H1 (cell line): Measurements from ENCODE around the gene PPP2R3A. TPM values are rescaled to one million over a fixed set of nuclear protein-coding genes. Genes with fewer than 3 reads are reported as not detected.

Experiments used
- CTCF ChIA-PET: fragments of 300-600 bp; sonication (Branson Sonifier 250); formaldehyde crosslinking; loops from one replicate; lab custom pipeline; 2021; ENCODE audit not compliant: partially characterized antibody; lab: Charles Lee
- POLR2A ChIA-PET: fragments of 300-600 bp; sonication (Branson Sonifier 250); formaldehyde crosslinking; loops from one replicate; lab custom pipeline; 2021; ENCODE audit warnings: inconsistent platforms; ENCODE audit not compliant: partially characterized antibody; lab: Charles Lee
- DNase-seq, 2 experiments: peaks; one replicate each; pipeline versions ENCODE4 v3.0.0 to v3.0.0-alpha.2; 2010 to 2022; ENCODE audit warnings: low spot score in 2 of 2, low read depth in 1 of 2, mixed read lengths in 1 of 2
- FAIRE-seq: peaks from 2 replicates; lab custom pipeline; 2011; peaks lifted over from hg19 to GRCh38; lab: Jason Lieb, UNC
- H2AFZ ChIP-seq: 2 replicates; pipeline ENCODE4 v1.8.1; 2012; ENCODE audit warnings: low read length, inconsistent platforms
- H2AK5ac ChIP-seq: 2 replicates; pipeline ENCODE4 v1.6.1; 2013; ENCODE audit warnings: low read depth, low read length
- H2BK120ac ChIP-seq: replicated peaks from 2 replicates; pipeline ENCODE3; 2013; ENCODE audit warnings: low read depth, low read length, inconsistent platforms
- H2BK12ac ChIP-seq: 2 replicates; pipeline ENCODE4 v1.6.1; 2013; ENCODE audit warnings: low read depth, low read length
- H2BK15ac ChIP-seq: 2 replicates; pipeline ENCODE4 v1.6.1; 2013; ENCODE audit warnings: low read length
- H2BK20ac ChIP-seq: 2 replicates; pipeline ENCODE4 v1.6.1; 2013; ENCODE audit warnings: low read length
- H2BK5ac ChIP-seq: 2 replicates; pipeline ENCODE4 v1.6.1; 2013; ENCODE audit warnings: low read depth, low read length
- H3K14ac ChIP-seq: 2 replicates; pipeline ENCODE4 v1.6.1; 2013; ENCODE audit warnings: inconsistent platforms; ENCODE audit not compliant: insufficient read length
- H3K18ac ChIP-seq: 2 replicates; pipeline ENCODE4 v1.6.1; 2013; ENCODE audit warnings: low read length; ENCODE audit errors: extremely low read depth
- H3K23ac ChIP-seq: 2 replicates; pipeline ENCODE4 v1.6.1; 2013; ENCODE audit warnings: inconsistent platforms; ENCODE audit not compliant: insufficient read length
- H3K23me2 ChIP-seq: 2 replicates; pipeline ENCODE4 v1.6.1; 2013; ENCODE audit warnings: low read depth, low read length
- H3K27ac ChIP-seq: 2 replicates; pipeline ENCODE4 v1.6.1; 2011; ENCODE audit warnings: low read depth, low read length, inconsistent platforms
- H3K27me3 ChIP-seq, 4 experiments: replicated peaks in 1 of 4; 1 replicate in 1 of 4; 2 replicates in 3 of 4; pipeline versions ENCODE4 v1.6.1 to v1.8.1; 2011 to 2013; ENCODE audit warnings: low read length in 3 of 4, mild to moderate bottlenecking in 3 of 4, inconsistent platforms in 2 of 4, mixed read lengths in 2 of 4, moderate library complexity in 1 of 4; ENCODE audit not compliant: control insufficient read depth in 3 of 4, insufficient read depth in 3 of 4; ENCODE audit errors: extremely low read depth in 1 of 4
- H3K36me3 ChIP-seq, 4 experiments: 2 replicates each; pipeline versions ENCODE4 v1.6.1 to v1.8.1; 2011 to 2013; ENCODE audit warnings: mild to moderate bottlenecking in 4 of 4, low read length in 3 of 4, moderate library complexity in 2 of 4, control low read depth in 1 of 4, inconsistent platforms in 1 of 4; ENCODE audit not compliant: insufficient read depth in 4 of 4, control insufficient read depth in 2 of 4
- H3K4ac ChIP-seq: replicated peaks from 2 replicates; pipeline ENCODE3; 2013; ENCODE audit warnings: low read length, low read depth, mixed read lengths, inconsistent platforms; ENCODE audit not compliant: insufficient read length
- H3K4me1 ChIP-seq, 4 experiments: replicated peaks in 1 of 4; 1 replicate in 1 of 4; 2 replicates in 3 of 4; pipeline versions ENCODE4 v1.6.1 to v1.8.1; 2011 to 2013; ENCODE audit warnings: low read length in 3 of 4, inconsistent platforms in 2 of 4, mixed read lengths in 1 of 4; ENCODE audit not compliant: insufficient read depth in 4 of 4, control insufficient read depth in 3 of 4
- H3K4me2 ChIP-seq, 2 experiments: 2 replicates each; pipeline versions ENCODE4 v1.6.1 to v1.8.1; 2011 to 2013; ENCODE audit warnings: low read depth in 2 of 2, low read length in 2 of 2, control low read depth in 1 of 2, inconsistent platforms in 1 of 2, mild to moderate bottlenecking in 1 of 2; ENCODE audit not compliant: insufficient read depth in 1 of 2
- H3K4me3 ChIP-seq, 4 experiments: fragments of 200-600, 300-600 bp in 1 of 4; sonication (generic), shearing (Covaris generic), sonication (Bioruptor Twin) in 1 of 4; 2 replicates each; pipeline versions ENCODE4 v1.5.1 to v1.8.1; 2011 to 2016; ENCODE audit warnings: low read length in 4 of 4, low read depth in 3 of 4, control low read depth in 2 of 4, inconsistent platforms in 2 of 4, mild to moderate bottlenecking in 2 of 4, mixed read lengths in 1 of 4, moderate library complexity in 1 of 4; ENCODE audit not compliant: insufficient read depth in 2 of 4; ENCODE audit errors: extremely low read depth in 1 of 4
- H3K56ac ChIP-seq: replicated peaks from 2 replicates; pipeline ENCODE3; 2013; ENCODE audit warnings: low read depth, mild to moderate bottlenecking, mixed read lengths, low read length, inconsistent platforms; ENCODE audit not compliant: insufficient read length
- H3K79me1 ChIP-seq: 2 replicates; pipeline ENCODE4 v1.6.1; 2013; ENCODE audit warnings: low read depth, low read length, control low read depth
- H3K79me2 ChIP-seq, 2 experiments: 2 replicates each; pipeline versions ENCODE4 v1.6.1 to v1.8.1; 2012 to 2013; ENCODE audit warnings: low read length in 2 of 2, mild to moderate bottlenecking in 2 of 2, inconsistent platforms in 1 of 2; ENCODE audit not compliant: insufficient read depth in 2 of 2, control insufficient read depth in 1 of 2
- H3K9ac ChIP-seq, 4 experiments: replicated peaks in 1 of 4; 1 replicate in 1 of 4; 2 replicates in 3 of 4; pipeline versions ENCODE4 v1.6.1 to v1.8.1; 2011 to 2013; ENCODE audit warnings: low read depth in 3 of 4, low read length in 3 of 4, control low read depth in 2 of 4, mild to moderate bottlenecking in 2 of 4, moderate library complexity in 2 of 4, inconsistent platforms in 1 of 4; ENCODE audit errors: extremely low read depth in 1 of 4
- H3K9me3 ChIP-seq, 2 experiments: 2 replicates each; pipeline versions ENCODE4 v1.6.1 to v1.8.1; 2012 to 2013; ENCODE audit warnings: mild to moderate bottlenecking in 2 of 2, moderate library complexity in 2 of 2, control low read depth in 1 of 2, inconsistent platforms in 1 of 2, low read depth in 1 of 2, low read length in 1 of 2, mixed read lengths in 1 of 2; ENCODE audit not compliant: insufficient read depth in 2 of 2
- H4K20me1 ChIP-seq, 2 experiments: replicated peaks in 1 of 2; 2 replicates each; pipeline versions ENCODE3 to v1.8.1; 2011 to 2013; ENCODE audit warnings: inconsistent platforms in 2 of 2, low read length in 2 of 2, mild to moderate bottlenecking in 1 of 2; ENCODE audit not compliant: insufficient read depth in 2 of 2, control insufficient read depth in 1 of 2
- H4K5ac ChIP-seq: 2 replicates; pipeline ENCODE4 v1.6.1; 2013; ENCODE audit warnings: low read length, low read depth, mixed read lengths, inconsistent platforms; ENCODE audit not compliant: insufficient read length
- H4K8ac ChIP-seq: 2 replicates; pipeline ENCODE4 v1.8.0; 2013; ENCODE audit warnings: mild to moderate bottlenecking, moderate library complexity, low read length, inconsistent platforms; ENCODE audit not compliant: insufficient read depth; ENCODE audit errors: extremely low read depth
- H4K91ac ChIP-seq: replicated peaks from 2 replicates; pipeline ENCODE3; 2013; ENCODE audit warnings: low read length, mixed read lengths, inconsistent platforms; ENCODE audit not compliant: insufficient read length
- BACH1 ChIP-seq: IDR thresholded peaks from 2 replicates; pipeline ENCODE4 v1.6.1; 2012; ENCODE audit warnings: low read length, improper control_type of control experiment
- FOSL1 ChIP-seq: IDR thresholded peaks from 2 replicates; pipeline ENCODE4 v1.6.1; 2011; ENCODE audit warnings: mild to moderate bottlenecking, low read depth, low read length, moderate library complexity; ENCODE audit not compliant: insufficient read depth
- MAFK ChIP-seq: IDR thresholded peaks from 2 replicates; pipeline ENCODE4 v1.6.1; 2012; ENCODE audit warnings: low read depth, mild to moderate bottlenecking, improper control_type of control experiment, low read length
- NRF1 ChIP-seq: IDR thresholded peaks from 2 replicates; pipeline ENCODE4 v1.6.1; 2011; ENCODE audit warnings: mild to moderate bottlenecking, low read depth, low read length, improper control_type of control experiment
- POLR2AphosphoS5 ChIP-seq: IDR thresholded peaks from 2 replicates; pipeline ENCODE4 v1.6.1; 2011; ENCODE audit warnings: low read depth, low read length
- RXRA ChIP-seq: IDR thresholded peaks from 2 replicates; pipeline ENCODE4 v1.6.1; 2011; ENCODE audit warnings: low read depth, mild to moderate bottlenecking, low read length, moderate library complexity; ENCODE audit not compliant: insufficient read depth
- SP4 ChIP-seq: IDR thresholded peaks from 2 replicates; pipeline ENCODE4 v1.6.1; 2012; ENCODE audit warnings: low read length, inconsistent platforms
- polyA plus RNA-seq, 7 experiments: library from polyadenylated mRNA; depleted of rRNA in 3 of 7; stranded (reverse) in 5 of 7; unstranded in 2 of 7; fragments of >200 nt in 5 of 7; fragments of 200-250 nt in 2 of 7; gene quantifications; 1 replicate in 5 of 7; 2 replicates in 1 of 7; 4 replicates in 1 of 7; pipeline versions ENCODE4 v1.2.1 to v1.2.3, GENCODE V29; 2011 to 2013; ENCODE audit warnings: missing spikeins in 2 of 7, mixed read lengths in 2 of 7
- total RNA-seq: library from RNA; stranded (reverse); fragmentation: NEBNext Ultra II Directional; extraction: Animal tissue kit (Norgen Biotek cat#: 25700); gene quantifications from 2 replicates; pipeline ENCODE4 v1.2.1, GENCODE V29; 2021

PPP2R3A gene
- total and polyA plus RNA-seq, 2 of the 8 experiments (the other 6 are each of a cell fraction or from before 2014, with no cell fraction given): 4.1 to 15.2 TPM

GRCh38 chr3:136141291-136141785 lies 175.8 kb downstream of the PPP2R3A start:
- Histone ChIP-seq H3K4me3 (no peak overlapping the region), H4K5ac (no peak overlapping the region), H2BK120ac (no peak overlapping the region), H2BK5ac (no peak overlapping the region), H3K23ac (no peak overlapping the region), H3K56ac (no peak overlapping the region), H3K27me3 (no peaks in the 10 kb centered on the region; a peak in 1 of 7 replicates), H4K91ac (no peak overlapping the region), H2AK5ac (no peak overlapping the region), H2BK20ac (no peak overlapping the region), H4K8ac (no peak overlapping the region), H3K79me1 (no peaks in the 10 kb centered on the region), H2BK12ac (0 out of 2 replicates have a peak overlapping the region, but pooled peaks have one; percentile 31), H3K18ac (no peak overlapping the region), H3K4ac (no peak overlapping the region), H3K9ac (no peak overlapping the region), H3K4me2 (no peak overlapping the region), H3K36me3 (peaks cover 0 to 3% (median 0%) of the 10 kb centered on the region in 4 experiments; a peak in 2 of 8 replicates), H3K14ac (no peak overlapping the region), H2AFZ (no peak overlapping the region), H3K79me2 (no peaks in the 10 kb centered on the region), H2BK15ac (no peak overlapping the region), H3K23me2 (no peaks in the 10 kb centered on the region), H3K27ac (no peak overlapping the region), H3K9me3 (no peaks in the 10 kb centered on the region), H3K4me1 (peaks cover 0 to 7% (median under 1%) of the 10 kb centered on the region in 4 experiments; a peak in 2 of 7 replicates), H4K20me1 (peaks cover 0 to 6% of the 10 kb centered on the region in 2 experiments)
- POLR2A ChIA-PET: interaction anchor here (0.6 kb wide), 1 partner anchor 56 kb away, joined by 5 read pairs; no protein-coding TSS in a partner anchor
- CTCF ChIA-PET: interaction anchor here (1.0 to 1.2 kb wide), 2 partner anchors 8 to 66 kb away, joined by 3 to 4 read pairs; no protein-coding TSS in a partner anchor
- FAIRE-seq: no peak
- no peak for DNase-seq
- TF ChIP-seq MAFK: no peak
- no peak for TF ChIP-seq BACH1
- no peak for TF ChIP-seq NRF1
- no peak for TF ChIP-seq SP4
- no peak for TF ChIP-seq FOSL1
- no peak for TF ChIP-seq RXRA
- TF ChIP-seq POLR2AphosphoS5: no peak
